ENCODE results near the gene OR2V1. TPM values are rescaled to one million over a fixed set of nuclear protein-coding genes. Genes with fewer than 3 reads are reported as not detected.
"Not testable (repeated sequence)": the region's sequence is repeated elsewhere in the genome, so short reads cannot be mapped to it uniquely, and the experiment has no call there.

OR2V1 gene
- total and polyA plus RNA-seq, 12 donors = not detected

DNA sequence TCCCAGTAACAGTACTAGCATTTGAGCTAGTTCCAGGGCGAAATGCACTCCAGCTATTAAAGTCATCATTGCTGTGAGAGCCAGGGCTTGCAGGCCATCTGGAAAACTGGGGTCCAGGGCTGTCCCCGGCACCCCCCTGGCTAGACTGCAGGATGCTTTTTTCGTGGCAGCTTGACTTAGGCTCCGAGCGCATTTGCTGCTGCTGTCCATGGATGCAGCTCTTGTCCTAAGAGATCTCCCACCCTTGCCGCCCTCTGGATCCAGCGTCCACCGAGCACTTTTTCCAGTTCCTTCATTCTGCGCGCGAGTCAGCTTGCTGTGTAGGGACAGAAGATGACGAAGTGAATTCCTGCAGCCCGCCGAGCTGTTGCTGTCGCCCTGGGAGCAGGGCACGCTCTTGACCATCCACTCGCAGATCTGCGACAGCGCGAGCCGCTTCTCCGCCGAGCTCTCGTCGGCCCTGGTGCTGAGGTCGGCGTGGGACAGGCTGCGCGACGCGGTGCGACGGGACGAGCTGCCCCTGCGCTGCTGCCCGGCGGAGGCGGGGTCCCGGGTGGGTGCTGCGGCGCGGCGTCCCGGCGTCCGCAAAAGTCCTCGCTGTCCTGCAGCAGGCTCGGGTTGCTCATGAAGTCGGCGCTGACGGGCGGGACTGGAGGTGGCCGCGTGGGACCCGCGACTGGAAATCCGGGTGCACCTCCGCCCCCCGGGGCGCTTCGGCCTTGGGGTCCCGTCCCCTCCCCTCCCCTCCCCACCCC lies 30.7 kb downstream of the OR2V1 start:
- no peak for DNase-seq

GRCh38 chr5:181099602-181100086 lies 31.3 kb downstream of the OR2V1 start:
- no peak overlapping the region for H3K4me3 ChIP-seq
- TF ChIP-seq, protein P1, sequence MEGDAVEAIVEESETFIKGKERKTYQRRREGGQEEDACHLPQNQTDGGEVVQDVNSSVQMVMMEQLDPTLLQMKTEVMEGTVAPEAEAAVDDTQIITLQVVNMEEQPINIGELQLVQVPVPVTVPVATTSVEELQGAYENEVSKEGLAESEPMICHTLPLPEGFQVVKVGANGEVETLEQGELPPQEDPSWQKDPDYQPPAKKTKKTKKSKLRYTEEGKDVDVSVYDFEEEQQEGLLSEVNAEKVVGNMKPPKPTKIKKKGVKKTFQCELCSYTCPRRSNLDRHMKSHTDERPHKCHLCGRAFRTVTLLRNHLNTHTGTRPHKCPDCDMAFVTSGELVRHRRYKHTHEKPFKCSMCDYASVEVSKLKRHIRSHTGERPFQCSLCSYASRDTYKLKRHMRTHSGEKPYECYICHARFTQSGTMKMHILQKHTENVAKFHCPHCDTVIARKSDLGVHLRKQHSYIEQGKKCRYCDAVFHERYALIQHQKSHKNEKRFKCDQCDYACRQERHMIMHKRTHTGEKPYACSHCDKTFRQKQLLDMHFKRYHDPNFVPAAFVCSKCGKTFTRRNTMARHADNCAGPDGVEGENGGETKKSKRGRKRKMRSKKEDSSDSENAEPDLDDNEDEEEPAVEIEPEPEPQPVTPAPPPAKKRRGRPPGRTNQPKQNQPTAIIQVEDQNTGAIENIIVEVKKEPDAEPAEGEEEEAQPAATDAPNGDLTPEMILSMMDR (IDR thresholded peaks at IDR 0.05) = no peak
- no peak for TF ChIP-seq POLR2A (IDR thresholded peaks at IDR 0.05)
- WGBS, 4 donors = 52 to 65% (median 61%) methylated on average over 9 to 11 of the region's 11 CpGs
- DNase-seq = no peak
- intact Hi-C loops (cut with DNase I) = no loop called here
- H3K4me1 ChIP-seq (replicated peaks in 1 of 2) = no peaks in the 10 kb centered on the region
- H3K36me3 ChIP-seq (replicated peaks in 1 of 2) = no peaks in the 10 kb centered on the region
- H3K27ac ChIP-seq = no peak overlapping the region
- H3K9me3 ChIP-seq (replicated peaks in 1 of 3) = no peaks in the 10 kb centered on the region
- peaks cover 17% of the 10 kb centered on the region for H3K27me3 ChIP-seq

More for the DNA sequence above, 30.7 kb downstream of the OR2V1 start:
- intact Hi-C loops (cut with DNase I) = no loop called here
- Histone ChIP-seq H3K4me1 (replicated peaks in 1 of 2) (no peaks in the 10 kb centered on the region), H3K36me3 (replicated peaks in 1 of 2) (no peaks in the 10 kb centered on the region), H3K27me3 (peaks cover 17% of the 10 kb centered on the region), H3K4me3 (no peak overlapping the region), H3K27ac (no peak overlapping the region), H3K9me3 (replicated peaks in 1 of 3) (no peaks in the 10 kb centered on the region)
- WGBS, 4 donors = 5 to 39% (median 5%) methylated on average over 3 to 62 of the region's 62 CpGs; no CpG with 5 or more reads in 1 of the 4 donors
- TF ChIP-seq, protein P1 (IDR thresholded peaks at IDR 0.05) = no peak

DNA sequence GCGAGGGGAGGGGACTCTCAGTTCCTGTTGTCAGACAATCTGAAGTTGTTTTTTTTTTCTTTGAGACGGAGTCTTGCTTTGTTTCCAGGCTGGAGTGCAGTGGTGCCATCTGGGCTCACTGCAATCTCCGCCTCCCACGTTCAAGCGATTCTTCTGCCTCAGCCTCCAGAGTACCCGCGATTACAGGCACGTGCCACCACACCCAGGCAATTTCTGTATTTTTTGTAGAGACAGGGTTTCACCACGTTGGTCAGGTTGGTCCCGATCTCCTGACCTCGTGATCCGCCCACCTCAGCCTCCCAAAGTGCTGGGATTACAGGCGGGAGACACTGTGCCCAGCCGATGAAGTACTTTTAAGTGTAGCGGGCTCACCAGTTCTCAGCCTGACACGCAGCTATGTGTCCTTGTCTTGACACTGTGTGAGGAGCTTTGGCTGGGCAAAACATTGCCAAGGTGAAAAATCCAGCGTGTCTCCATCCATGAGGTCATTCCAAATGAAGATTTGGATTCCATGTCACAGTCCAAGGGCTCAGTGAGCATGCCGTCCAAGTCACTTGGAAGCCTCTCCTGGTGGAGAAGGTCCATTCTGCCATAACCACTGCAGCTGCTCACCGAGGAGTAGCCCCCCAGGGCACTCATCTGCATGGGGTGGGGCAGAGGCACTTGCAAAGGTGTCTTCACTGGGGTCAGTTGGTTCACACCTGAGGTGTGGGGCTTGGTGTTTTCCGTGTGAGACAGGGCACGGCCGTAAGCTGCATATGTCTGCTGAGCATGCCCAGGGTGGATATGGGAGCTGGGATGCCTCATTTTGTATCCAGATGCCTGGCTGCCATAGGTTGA lies 32.0 kb downstream of the OR2V1 start:
- H3K27me3 ChIP-seq = peaks cover 17% of the 10 kb centered on the region
- H3K4me1 ChIP-seq (replicated peaks in 1 of 2) = no peaks in the 10 kb centered on the region
- H3K4me3 ChIP-seq = no peak overlapping the region
- intact Hi-C loops (cut with DNase I) = no loop called here
- DNase-seq = no peak
- no peaks in the 10 kb centered on the region for H3K9me3 ChIP-seq (replicated peaks in 1 of 3)
- H3K36me3 ChIP-seq (replicated peaks in 1 of 2) = no peaks in the 10 kb centered on the region
- no peak for TF ChIP-seq POLR2A (IDR thresholded peaks at IDR 0.05)
- TF ChIP-seq, protein P1 (IDR thresholded peaks at IDR 0.05) = no peak
- WGBS, 4 donors = 20 to 26% (median 22%) methylated on average over 11 to 21 of the region's 22 CpGs
- H3K27ac ChIP-seq = no peak overlapping the region

- H3K27ac ChIP-seq; H3K4me3 ChIP-seq; H3K36me3 ChIP-seq (replicated peaks in 1 of 2); DNase-seq; intact Hi-C loops (cut with DNase I); H3K9me3 ChIP-seq (replicated peaks in 1 of 3); H3K4me1 ChIP-seq (replicated peaks in 1 of 2): not testable (repeated sequence)
- no CpG with 5 or more reads among the region's 56 CpGs for WGBS, 4 donors
- H3K27me3 ChIP-seq = peaks cover 24% of the 10 kb centered on the region
Observed at GRCh38 chr5:181097759-181098491, 33.0 kb downstream of the OR2V1 start.

- WGBS, 4 donors = no CpG with 5 or more reads among the region's 26 CpGs
- H3K4me1 ChIP-seq (replicated peaks in 1 of 2); H3K4me3 ChIP-seq; H3K36me3 ChIP-seq (replicated peaks in 1 of 2); intact Hi-C loops (cut with DNase I); DNase-seq; H3K9me3 ChIP-seq (replicated peaks in 1 of 3); H3K27ac ChIP-seq: not testable (repeated sequence)
- peaks cover 24% of the 10 kb centered on the region for H3K27me3 ChIP-seq
Observed at GRCh38 chr5:181097383-181097753, 33.6 kb downstream of the OR2V1 start.

DNA sequence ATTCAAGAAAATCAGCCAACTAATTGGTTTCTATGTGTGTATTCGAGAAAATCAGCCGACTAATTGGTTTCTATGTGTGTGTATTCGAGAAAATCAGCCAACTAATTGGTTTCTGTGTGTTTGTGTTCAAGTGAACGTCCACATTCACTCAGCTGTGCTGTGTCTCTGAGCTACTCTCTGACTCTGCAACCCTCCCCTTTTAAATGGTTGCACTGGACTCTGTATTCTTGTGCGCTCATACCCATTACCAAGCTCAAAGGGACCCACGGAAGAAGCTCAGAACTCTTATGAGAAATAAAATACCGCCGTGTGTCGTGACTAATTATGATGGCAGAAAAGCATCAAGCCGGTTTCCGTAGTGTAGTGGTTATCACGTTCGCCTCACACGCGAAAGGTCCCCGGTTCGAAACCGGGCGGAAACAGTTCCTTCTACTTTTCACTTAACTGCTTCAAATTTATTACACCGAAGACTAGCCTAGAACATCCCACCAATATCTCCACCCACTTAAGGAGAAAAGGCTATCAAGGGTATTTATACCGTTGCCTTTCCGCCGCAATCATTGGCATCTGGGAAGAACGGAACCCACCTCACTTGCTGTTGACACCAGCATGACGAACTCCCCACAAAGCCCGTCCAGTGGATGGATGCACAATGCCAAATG lies 34.1 kb downstream of the OR2V1 start:
- H3K9me3 ChIP-seq (replicated peaks in 1 of 3); intact Hi-C loops (cut with DNase I); H3K36me3 ChIP-seq (replicated peaks in 1 of 2); H3K4me1 ChIP-seq (replicated peaks in 1 of 2); H3K4me3 ChIP-seq; DNase-seq; H3K27ac ChIP-seq: not testable (repeated sequence)
- peaks cover 24% of the 10 kb centered on the region for H3K27me3 ChIP-seq
- no CpG with 5 or more reads among the region's 26 CpGs for WGBS, 4 donors

- H3K4me1 ChIP-seq (replicated peaks in 1 of 2); DNase-seq; H3K9me3 ChIP-seq (replicated peaks in 1 of 3); H3K4me3 ChIP-seq; H3K27ac ChIP-seq; H3K36me3 ChIP-seq (replicated peaks in 1 of 2); intact Hi-C loops (cut with DNase I): not testable (repeated sequence)
- 60 to 94% (median 79%) methylated on average over 1 to 3 of the region's 3 CpGs for WGBS, 4 donors
- peaks cover 21% of the 10 kb centered on the region for H3K27me3 ChIP-seq
Observed at GRCh38 chr5:181095162-181095561, 35.8 kb downstream of the OR2V1 start.
